OCI-M1 (cell line): ENCODE data around the gene RELCH.
"Not testable (repeated sequence)": the region's sequence is repeated elsewhere in the genome, so short reads cannot be mapped to it uniquely, and the experiment has no call there.

ENCODE experiments used
- DNase-seq: peaks from one replicate; lab custom pipeline; 2025; lab: John Stamatoyannopoulos, UW

RELCH gene, protein sequence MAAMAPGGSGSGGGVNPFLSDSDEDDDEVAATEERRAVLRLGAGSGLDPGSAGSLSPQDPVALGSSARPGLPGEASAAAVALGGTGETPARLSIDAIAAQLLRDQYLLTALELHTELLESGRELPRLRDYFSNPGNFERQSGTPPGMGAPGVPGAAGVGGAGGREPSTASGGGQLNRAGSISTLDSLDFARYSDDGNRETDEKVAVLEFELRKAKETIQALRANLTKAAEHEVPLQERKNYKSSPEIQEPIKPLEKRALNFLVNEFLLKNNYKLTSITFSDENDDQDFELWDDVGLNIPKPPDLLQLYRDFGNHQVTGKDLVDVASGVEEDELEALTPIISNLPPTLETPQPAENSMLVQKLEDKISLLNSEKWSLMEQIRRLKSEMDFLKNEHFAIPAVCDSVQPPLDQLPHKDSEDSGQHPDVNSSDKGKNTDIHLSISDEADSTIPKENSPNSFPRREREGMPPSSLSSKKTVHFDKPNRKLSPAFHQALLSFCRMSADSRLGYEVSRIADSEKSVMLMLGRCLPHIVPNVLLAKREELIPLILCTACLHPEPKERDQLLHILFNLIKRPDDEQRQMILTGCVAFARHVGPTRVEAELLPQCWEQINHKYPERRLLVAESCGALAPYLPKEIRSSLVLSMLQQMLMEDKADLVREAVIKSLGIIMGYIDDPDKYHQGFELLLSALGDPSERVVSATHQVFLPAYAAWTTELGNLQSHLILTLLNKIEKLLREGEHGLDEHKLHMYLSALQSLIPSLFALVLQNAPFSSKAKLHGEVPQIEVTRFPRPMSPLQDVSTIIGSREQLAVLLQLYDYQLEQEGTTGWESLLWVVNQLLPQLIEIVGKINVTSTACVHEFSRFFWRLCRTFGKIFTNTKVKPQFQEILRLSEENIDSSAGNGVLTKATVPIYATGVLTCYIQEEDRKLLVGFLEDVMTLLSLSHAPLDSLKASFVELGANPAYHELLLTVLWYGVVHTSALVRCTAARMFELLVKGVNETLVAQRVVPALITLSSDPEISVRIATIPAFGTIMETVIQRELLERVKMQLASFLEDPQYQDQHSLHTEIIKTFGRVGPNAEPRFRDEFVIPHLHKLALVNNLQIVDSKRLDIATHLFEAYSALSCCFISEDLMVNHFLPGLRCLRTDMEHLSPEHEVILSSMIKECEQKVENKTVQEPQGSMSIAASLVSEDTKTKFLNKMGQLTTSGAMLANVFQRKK

DNA sequence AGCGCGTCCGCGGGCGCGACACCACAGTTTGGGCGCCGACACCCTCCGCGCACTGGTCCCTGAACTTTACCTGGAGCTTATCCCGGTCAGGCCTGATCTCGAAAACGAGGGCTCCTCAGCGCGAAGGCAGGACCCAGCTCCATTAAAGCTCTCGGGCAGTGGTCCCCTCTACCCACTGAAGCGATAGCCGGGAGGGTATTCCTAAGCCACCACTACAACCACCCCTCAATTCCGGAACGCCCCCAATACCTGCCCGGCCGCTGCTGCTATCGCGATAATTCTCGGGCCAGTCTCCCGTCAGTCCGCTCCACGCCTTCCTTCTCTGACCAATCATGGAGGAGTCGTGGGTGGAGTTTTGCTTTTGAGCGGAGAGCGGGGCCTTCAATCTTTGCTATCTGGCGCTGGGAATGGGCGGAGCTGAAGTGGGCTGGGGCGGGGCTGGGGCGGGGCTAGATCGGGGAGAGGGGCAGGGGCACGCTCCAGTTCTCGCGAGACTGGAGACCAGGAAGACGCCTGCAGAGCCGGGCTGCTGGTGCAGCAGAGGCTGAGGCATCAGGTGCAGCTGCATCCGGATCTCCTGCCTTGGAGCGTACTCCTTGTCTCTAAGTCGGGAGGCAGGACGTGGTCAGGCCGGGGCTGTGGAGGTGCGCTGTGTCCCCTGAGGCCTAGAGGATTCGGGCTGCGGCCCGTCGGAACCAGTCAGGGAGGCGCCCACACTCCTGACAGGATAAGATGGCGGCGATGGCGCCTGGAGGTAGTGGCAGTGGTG lies at the start of gene RELCH, which contains the start of gene PIGN:
TSS of gene RELCH (plus strand) at position 482 of the 769 bp plus-strand sequence. CDS start at position 733, 251 bp downstream.
TSS of gene PIGN (minus strand) at position 283 of the 769 bp plus-strand sequence. CDS start 25,703 bp downstream, outside the sequence.
- peak; percentile 98 for DNase-seq

DNA sequence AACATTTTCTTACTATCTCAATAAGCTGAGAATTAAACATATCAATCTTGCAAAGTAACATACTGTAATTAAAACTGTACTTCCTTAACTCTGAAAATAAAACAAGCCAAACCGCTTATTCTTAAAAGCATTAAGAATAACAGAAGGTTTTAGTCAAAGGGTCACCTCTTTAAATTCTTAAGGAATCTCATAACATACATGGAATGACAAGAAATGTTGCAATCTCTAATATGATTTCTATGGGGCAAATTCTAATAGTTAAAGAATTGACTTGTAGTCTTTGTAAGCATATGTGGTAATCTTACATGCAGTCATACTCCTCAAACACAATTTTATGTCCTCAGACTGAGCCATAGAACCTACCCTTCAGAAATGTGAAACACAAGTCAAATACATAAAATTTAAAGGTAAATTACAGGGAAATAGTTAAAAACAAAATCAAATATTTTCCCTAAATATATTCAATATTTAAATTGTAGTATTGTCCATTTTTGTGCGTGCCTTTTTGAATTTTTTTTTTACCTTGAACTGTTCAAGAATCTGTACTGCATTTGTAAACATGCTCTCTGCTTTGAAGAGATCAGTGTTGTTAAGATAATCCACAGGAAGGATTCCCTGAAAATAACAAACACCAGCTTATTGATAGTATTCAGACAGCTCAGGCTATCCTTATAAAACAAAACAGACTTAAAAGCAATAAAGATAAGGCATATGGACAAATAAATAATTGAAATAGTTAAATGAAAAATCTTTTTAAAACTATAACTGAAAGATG lies 48.4 kb upstream of the RELCH start:
- DNase-seq, result no peak

DNA sequence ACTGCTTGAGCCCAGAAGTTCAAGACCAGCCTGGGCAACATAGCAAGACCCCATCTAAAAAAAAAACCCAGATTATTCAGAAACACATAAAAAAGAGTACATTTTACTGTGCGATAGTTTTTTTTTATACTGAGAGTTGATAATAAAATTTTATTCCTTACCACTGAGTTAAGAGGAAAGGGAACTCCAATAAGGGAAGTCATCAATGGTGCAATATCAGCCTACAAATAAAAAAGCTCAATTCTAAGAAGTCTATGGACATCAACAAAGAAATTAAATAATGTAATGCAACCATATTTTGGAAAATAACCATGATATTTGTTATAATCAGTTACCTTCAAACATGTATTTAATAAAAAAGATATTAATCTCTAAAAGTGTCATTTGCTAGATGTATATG lies 46.8 kb upstream of the RELCH start:
- DNase-seq, result no peak

DNA sequence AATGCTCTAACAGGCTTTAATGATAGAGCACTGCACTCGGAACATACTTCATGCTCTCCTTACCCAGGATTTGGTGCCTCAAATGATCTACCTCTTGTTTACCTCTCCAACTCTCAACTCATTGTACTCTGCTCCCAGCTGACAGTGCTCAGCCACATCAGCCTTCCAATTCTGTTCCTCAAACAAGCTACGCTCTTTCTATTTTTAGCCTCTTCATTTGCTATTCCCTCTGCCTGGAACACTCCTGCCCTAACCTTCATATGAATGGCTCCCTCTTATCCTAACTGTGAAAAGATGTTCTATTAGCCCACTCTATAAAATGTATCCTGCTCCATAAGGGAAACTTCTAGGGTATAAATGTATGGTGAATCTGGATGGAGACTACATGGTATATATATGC lies 42.7 kb upstream of the RELCH start:
- no peak for DNase-seq

DNA sequence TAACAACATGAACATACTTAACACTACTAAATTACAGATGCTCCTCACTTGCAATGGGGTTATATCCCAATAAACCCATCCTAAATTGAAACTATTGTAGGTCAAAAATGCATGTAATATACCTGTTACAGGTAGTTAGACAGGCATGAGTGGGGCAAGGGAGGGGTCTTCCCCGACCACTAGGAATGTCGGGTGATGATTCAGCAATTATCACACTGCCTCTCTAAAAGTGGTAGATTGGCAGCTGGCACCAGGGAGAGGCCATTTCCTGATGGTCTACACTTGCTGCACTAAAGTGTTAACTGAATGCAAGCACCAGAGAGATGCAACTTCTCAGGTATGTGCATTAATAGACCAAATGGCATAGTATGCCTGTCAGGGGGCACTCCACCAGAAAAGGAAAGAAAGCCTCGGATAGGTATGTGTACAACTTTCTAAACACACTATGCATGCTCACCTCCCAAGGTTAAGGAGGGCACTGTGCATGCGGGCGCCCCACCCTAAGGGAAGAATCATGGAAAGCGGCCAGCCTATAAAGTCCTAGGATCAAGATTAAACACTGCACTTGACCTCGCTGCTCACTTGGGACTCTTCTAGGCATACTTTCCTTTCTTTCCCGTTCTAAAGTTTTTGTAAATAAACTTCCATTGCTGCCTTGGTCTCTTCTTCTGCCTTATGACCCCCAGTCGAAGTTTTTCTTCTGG lies 35.8 kb upstream of the RELCH start:
- DNase-seq, result no peak

DNA sequence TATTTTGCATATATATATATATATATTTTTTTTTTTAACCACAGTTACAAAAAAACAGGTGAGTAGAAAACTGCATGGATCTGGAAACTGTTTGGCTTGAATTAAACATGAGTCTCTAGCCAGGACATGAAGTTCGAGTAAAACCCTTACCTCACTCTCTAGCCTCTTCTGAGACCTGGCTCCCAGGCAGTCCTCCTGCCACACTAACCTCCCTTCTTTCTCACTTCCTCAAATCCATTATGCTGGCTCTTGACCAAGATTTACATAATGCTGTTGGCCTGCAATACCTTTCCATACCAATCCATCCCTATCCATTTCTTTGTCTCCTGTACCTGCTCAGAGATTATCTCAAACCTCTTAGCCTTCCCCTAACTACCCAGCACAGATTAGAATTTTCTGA lies 34.2 kb upstream of the RELCH start:
- no peak for DNase-seq

DNA sequence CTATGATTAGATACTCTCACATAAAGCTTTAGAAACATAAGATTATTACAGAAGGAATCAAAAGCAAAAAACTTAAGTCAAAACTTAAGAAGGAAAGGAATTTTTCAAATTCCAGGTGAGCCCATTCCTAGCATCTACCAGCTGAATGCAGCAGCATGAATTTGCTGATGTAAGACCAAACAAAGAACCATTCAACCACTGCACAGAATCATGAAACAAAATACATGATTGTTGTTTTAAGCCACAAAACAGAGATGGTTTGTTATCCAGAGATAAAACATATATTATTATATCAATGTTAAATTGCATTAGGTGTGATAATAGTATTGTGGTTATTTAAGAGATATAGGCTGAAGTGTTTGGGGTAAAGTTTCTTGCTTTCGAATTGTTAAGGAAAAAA lies 29.2 kb upstream of the RELCH start:
- no peak for DNase-seq

DNA sequence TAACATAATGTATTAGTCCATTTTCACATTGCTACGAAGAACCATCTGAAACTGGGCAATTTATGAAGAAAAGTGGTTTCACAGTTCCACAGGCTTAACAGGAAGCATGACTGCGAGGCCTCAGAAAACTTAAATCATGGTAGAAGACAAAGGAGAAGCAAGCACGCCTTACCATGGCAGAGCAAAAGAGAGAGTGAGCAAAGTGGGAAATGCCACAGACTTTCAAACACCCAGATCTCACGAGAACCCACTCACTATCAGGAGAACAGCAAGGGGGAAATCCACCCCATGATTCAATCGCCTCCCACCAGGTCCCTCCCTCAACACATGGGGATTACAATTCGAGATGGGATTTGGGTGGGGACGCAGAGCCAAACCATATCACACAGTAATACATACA lies 22.7 kb upstream of the RELCH start:
- no peak for DNase-seq

DNA sequence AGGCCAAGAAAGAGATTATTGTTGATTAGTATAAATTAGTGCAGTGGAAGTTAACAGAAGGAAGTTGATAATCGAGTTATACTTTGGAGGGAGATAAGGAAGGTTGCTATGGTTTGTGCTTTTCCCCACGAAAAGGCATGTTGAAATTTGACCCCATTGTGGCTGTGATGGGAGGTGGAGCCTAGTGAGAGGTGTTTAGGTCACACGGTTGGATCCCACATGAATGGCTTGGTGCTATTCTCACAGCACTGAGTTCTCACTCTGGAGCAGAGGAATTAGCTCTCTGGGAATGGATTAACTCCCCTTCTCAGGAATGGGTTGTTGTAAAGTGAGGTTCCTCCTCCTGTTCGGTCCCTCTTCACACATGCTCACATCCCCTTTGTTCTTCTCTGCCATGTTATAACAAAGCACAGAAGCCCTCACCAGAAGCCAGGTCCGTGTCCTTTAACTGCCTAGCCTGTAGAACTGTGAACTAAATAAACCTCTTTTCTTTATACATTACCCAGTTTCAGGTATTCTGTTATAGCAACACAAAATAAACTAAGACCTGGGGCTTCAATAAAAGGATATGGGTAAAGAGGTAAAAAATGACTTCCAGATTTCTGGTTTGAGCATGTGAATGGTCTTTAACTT lies 22.1 kb upstream of the RELCH start:
- DNase-seq, result peak; percentile 76

DNA sequence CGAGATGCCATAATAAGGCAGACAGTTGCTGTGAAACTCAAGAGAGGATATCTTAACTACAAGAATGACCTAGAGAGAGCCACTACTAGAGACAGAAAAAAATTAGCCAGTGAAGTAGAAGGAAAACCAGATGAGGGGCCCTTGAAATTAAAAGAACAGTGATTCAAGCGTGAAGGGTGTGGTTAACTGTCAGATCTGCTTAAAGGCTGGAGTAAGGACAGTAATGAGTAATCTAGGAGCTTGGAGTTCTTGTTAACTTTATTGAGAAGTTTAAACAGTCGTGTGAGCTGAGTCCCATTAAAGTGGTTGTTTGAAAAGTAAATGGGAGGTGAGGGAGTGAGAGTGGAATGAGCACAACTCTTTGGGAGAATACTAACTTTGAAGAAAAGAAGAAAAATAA lies 21.5 kb upstream of the RELCH start:
- no peak for DNase-seq

DNA sequence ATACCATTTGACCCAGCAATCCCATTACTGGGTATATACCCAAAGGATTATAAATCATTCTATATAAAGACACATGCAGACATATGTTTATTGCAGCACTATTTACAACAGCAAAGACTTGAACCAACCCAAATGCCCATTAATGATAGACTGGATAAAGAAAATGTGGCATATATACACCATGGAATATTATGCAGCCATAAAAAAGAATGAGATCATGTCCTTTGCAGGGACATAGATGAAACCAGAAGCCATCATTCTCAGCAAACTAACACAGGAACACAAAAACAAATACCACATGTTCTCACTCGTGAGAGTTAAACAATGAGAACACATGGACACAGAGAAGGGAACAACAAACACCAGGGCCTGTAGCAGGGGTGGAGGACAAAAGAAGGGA lies 20.5 kb upstream of the RELCH start:
- not testable (repeated sequence) for DNase-seq

DNA sequence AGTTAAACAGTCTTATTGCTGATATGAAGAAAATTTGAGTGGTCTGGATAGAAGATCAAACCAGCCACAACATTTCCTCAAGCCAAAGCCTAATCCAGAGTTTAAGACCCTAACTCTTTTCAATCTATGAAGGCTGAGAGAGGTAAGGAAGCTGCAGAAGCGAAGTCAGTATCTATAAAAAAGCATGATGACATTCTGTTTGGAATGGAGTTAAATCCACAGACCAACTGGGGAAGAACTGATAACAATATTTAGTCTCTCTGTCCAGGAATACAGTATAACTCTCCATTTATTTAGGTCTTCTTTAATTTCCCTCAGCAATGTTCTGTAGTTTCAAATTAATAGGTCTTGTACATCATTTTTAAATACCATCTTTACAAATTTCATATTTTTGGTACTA lies 16.2 kb upstream of the RELCH start:
- peak; percentile 58 for DNase-seq

DNA sequence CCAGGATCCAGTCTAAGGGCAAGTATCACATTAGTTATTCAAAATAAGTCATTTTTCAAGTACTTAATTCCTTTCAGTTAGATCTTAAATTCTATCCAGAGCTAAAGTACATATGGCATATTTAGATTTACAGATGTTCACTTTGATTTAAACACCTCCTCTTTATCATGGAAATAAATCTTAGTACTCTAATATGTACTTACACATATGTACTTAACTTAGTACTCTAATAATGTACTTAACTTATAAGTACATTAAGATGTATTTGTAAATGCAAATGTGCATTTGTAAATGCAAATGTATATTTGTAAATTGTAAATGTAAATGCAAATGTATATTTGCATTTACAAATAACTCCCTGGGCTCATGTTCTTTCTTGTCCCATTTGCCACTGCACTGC lies 14.8 kb upstream of the RELCH start:
- no peak for DNase-seq

DNA sequence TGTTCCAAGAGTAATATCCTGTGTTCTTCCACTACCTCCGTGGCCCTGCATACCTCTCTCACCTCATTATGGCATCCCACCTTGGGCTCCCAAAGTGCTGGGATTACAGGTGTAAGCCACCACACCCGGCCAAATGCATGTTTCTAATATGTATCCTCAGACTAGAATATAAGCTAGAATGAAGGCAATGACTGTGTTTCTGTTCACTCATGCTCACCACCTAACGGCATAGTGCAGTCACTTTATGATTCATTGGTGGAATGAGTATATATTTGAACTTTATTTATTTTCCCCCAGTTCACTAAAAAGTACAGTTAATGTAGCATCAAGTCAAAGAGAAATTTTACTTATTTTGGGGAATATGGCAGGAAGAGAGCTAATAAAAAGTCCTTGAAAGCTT lies 11.5 kb upstream of the RELCH start:
- DNase-seq, result no peak

DNA sequence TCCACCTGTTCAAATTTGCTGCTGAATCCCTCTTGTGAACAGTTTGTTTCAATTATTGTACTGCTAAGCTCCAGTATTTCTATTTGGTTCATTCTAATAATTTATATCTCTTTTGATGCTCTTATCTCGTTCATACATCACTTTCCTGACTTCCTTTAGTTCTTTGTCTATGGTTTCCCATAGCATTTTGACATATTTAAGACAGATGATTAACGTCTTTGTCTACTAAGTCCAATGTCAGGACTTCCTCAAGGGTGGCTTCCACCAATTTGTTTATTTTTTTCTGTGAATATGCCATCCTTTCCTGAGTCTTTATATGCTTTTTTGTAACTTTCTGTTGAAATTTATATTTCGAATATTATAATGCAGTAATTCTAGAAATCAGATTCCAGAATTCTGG lies 9.8 kb upstream of the RELCH start:
- DNase-seq, result no peak

DNA sequence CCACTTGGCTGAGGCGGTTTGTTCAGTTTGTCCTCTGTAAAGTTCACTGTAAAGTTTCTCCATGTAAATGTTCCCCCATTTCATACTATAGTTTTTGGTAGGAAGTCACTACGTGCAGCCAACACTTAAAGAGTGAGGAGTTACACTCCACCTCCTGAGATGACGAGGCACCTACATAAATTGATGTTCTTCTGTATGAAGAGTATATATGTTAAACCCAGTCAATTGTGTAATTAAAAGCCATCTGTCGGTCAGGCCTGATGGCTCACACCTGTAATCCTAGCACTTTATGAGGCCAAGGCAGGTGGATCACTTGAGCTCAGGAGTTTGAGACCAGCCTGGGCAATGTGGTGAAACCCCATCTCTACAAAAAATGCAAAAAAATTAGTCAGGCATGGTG lies 7.8 kb upstream of the RELCH start:
- no peak for DNase-seq

DNA sequence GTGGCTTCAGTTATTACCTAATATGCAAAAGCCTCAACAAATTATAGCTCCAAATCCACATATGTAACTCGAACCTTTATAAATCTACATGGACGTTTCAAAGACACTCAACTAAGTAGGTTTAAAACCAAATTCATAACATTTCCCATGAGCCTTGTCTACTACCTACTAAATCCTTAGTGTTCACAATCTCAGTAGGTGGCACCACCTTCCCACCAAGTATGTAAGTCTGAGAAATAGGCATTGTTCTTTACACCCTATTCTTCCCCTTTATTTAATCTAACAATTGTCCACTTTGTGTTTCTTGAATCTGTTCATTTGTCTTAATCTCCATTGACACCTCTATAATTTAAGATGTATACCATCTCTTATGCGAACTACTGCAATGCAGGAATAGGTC lies 4.8 kb upstream of the RELCH start:
- no peak for DNase-seq

DNA sequence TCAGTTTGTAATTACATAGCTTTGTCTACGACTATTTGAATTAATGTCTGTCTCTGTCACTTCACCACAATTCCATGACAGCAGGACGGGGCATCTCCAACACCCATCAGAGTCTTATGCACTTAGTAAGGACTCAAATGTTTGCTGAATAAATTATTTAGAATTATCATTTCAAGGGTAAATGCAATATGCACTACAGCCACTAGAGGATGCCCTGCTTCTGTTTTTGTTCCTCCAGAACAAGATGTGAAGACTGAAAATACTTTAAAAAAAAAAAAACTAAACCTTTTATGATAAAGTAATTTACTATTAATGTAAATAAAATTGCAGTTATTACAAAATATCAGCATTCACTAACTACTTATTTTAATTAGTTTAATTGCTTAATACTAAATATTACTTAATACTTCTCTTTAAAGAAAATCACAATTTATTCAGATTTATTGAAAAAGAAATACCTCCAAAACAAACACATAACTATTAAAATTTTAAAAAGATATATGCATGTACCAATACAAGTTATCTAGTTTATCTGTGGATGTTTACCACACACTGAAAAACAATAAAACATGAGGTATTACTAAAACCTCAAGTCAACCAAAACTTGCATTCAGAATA lies 3.4 kb upstream of the RELCH start:
- peak; percentile 75 for DNase-seq

DNA sequence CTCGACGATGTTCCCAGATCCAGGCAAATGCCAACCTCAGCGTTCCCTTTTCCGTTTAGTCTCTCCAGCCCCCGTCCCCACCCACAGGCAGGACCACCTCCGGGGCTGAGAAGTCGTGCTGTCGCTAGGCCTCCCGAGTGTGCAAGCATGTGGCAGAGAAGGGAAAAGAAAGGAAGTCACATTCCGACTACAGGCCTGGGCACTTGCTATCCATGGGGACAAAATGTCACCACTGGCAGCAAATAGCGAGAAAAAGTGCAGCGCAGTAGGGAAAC lies 619 bp upstream of the RELCH start:
- DNase-seq, result peak; percentile 84
